Stomach (tissue), 4 donors: ENCODE results near the gene TOR1B.

ENCODE experiments used
- CTCF ChIP-seq, 7 experiments: fragments of 450-650 bp in 4 of 7; fragments of 200-600 bp in 3 of 7; sonication (generic) in 3 of 7; IDR thresholded peaks; one replicate each; pipeline ENCODE4 v1.5.1; 2016 to 2019; ENCODE audit warnings: antibody characterized with exemption in 7 of 7, control low read depth in 2 of 7, mild to moderate bottlenecking in 1 of 7
- POLR2AphosphoS5 ChIP-seq, 3 donors: sonication (generic); formaldehyde crosslinking; IDR thresholded peaks; one replicate each; pipeline ENCODE4 v1.6.1; 2016; ENCODE audit warnings: antibody characterized with exemption in 3 of 3

- TF ChIP-seq CTCF (IDR thresholded peaks at IDR 0.05), result no peak
- no peak for TF ChIP-seq POLR2AphosphoS5 (IDR thresholded peaks at IDR 0.05)
These were observed 50.6 kb downstream of the TOR1B start for GRCh38 chr9:129853614-129854013.
